H9 (cell line): ENCODE measurements around the gene SECISBP2. TPM values are rescaled to one million over a fixed set of nuclear protein-coding genes. Genes with fewer than 3 reads are reported as not detected.

Source experiments
- DNase-seq: peaks from one replicate; pipeline ENCODE4 v3.0.0-alpha.2; 2017
- H2AFZ ChIP-seq: one replicate; pipeline ENCODE4 v1.6.1; 2013; ENCODE audit warnings: mild to moderate bottlenecking, low read length, control low read depth, moderate library complexity
- H2AK5ac ChIP-seq: 2 replicates; pipeline ENCODE4 v1.6.1; 2013; ENCODE audit warnings: low read length, control low read depth, mixed read lengths; ENCODE audit not compliant: insufficient read length
- H2BK120ac ChIP-seq: one replicate; pipeline ENCODE4 v1.6.1; 2013; ENCODE audit warnings: low read depth, mild to moderate bottlenecking, low read length, control low read depth, inconsistent platforms; ENCODE audit not compliant: poor library complexity, severe bottlenecking
- H2BK12ac ChIP-seq: 2 replicates; pipeline ENCODE4 v1.6.1; 2013; ENCODE audit warnings: low read length, control low read depth, mixed read lengths, low read depth; ENCODE audit not compliant: insufficient read length
- H2BK15ac ChIP-seq: 2 replicates; pipeline ENCODE4 v1.6.1; 2013; ENCODE audit warnings: low read depth, low read length, control low read depth
- H2BK20ac ChIP-seq: one replicate; pipeline ENCODE4 v1.6.1; 2013; ENCODE audit warnings: low read depth, mild to moderate bottlenecking, low read length, control low read depth, inconsistent platforms; ENCODE audit not compliant: poor library complexity, severe bottlenecking
- H2BK5ac ChIP-seq: 2 replicates; pipeline ENCODE4 v1.6.1; 2013; ENCODE audit warnings: low read length, control low read depth, mixed read lengths; ENCODE audit not compliant: insufficient read length
- H3K14ac ChIP-seq: 2 replicates; pipeline ENCODE4 v1.6.1; 2013; ENCODE audit warnings: low read length, control low read depth; ENCODE audit not compliant: insufficient read depth
- H3K18ac ChIP-seq: 2 replicates; pipeline ENCODE4 v1.6.1; 2013; ENCODE audit warnings: low read depth, mild to moderate bottlenecking, mixed read lengths, low read length, control low read depth; ENCODE audit not compliant: insufficient read length
- H3K23ac ChIP-seq: 2 replicates; pipeline ENCODE4 v1.6.1; 2013; ENCODE audit warnings: low read length, control low read depth, mixed read lengths, low read depth; ENCODE audit not compliant: insufficient read length
- H3K23me2 ChIP-seq: 2 replicates; pipeline ENCODE4 v1.6.1; 2013; ENCODE audit warnings: low read depth, mild to moderate bottlenecking, mixed read lengths, low read length, control low read depth; ENCODE audit not compliant: insufficient read length, poor library complexity, severe bottlenecking
- H3K27ac ChIP-seq: 2 replicates; pipeline ENCODE4 v1.5.1; 2013; ENCODE audit warnings: low read length, control low read depth, mixed read lengths, low read depth; ENCODE audit not compliant: insufficient read length
- H3K27me3 ChIP-seq: 2 replicates; pipeline ENCODE4 v1.6.1; 2013; ENCODE audit warnings: low read length, control low read depth, inconsistent platforms; ENCODE audit not compliant: insufficient read depth
- H3K4ac ChIP-seq: 2 replicates; pipeline ENCODE4 v1.6.1; 2013; ENCODE audit warnings: low read depth, mild to moderate bottlenecking, control low read depth, inconsistent platforms, low read length, moderate library complexity
- H3K4me1 ChIP-seq: 2 replicates; pipeline ENCODE4 v1.6.1; 2013; ENCODE audit warnings: low read length, control low read depth, inconsistent platforms; ENCODE audit not compliant: insufficient read depth
- H3K4me2 ChIP-seq: 2 replicates; pipeline ENCODE4 v1.6.1; 2013; ENCODE audit warnings: low read length, control low read depth, mixed read lengths; ENCODE audit not compliant: insufficient read length, insufficient read depth
- H3K56ac ChIP-seq: 2 replicates; pipeline ENCODE4 v1.6.1; 2013; ENCODE audit warnings: low read depth, mild to moderate bottlenecking, mixed read lengths, low read length, control low read depth; ENCODE audit not compliant: insufficient read length
- H3K79me1 ChIP-seq: 2 replicates; pipeline ENCODE4 v1.6.1; 2013; ENCODE audit warnings: low read depth, mild to moderate bottlenecking, moderate library complexity, low read length, control low read depth, inconsistent platforms; ENCODE audit not compliant: insufficient read depth, poor library complexity, severe bottlenecking
- H3K79me2 ChIP-seq: 2 replicates; pipeline ENCODE4 v1.6.1; 2013; ENCODE audit warnings: low read length, control low read depth, inconsistent platforms; ENCODE audit not compliant: insufficient read depth
- H3K9ac ChIP-seq: 2 replicates; pipeline ENCODE4 v1.6.1; 2013; ENCODE audit warnings: low read length, control low read depth, mixed read lengths; ENCODE audit not compliant: insufficient read length; ENCODE audit errors: extremely low read depth
- H3K9me3 ChIP-seq: one replicate; pipeline ENCODE4 v1.6.1; 2013; ENCODE audit warnings: low read depth, low read length, inconsistent platforms; ENCODE audit not compliant: control insufficient read depth
- H3T11ph ChIP-seq: one replicate; pipeline ENCODE4 v1.6.1; 2013; ENCODE audit warnings: mild to moderate bottlenecking, low read length, control low read depth, inconsistent platforms
- H4K20me1 ChIP-seq: one replicate; pipeline ENCODE4 v1.6.1; 2013; ENCODE audit not compliant: control insufficient read depth, insufficient read length, insufficient read depth
- H4K5ac ChIP-seq: 2 replicates; pipeline ENCODE4 v1.6.1; 2013; ENCODE audit warnings: low read depth, mild to moderate bottlenecking, mixed read lengths, low read length, control low read depth; ENCODE audit not compliant: insufficient read length
- H4K8ac ChIP-seq: replicated peaks from 2 replicates; pipeline ENCODE4 v1.6.1; 2013; ENCODE audit warnings: low read length, control low read depth, mixed read lengths, low read depth; ENCODE audit not compliant: insufficient read length
- H4K91ac ChIP-seq: 2 replicates; pipeline ENCODE4 v1.6.1; 2013; ENCODE audit warnings: low read depth, mild to moderate bottlenecking, moderate library complexity, mixed read lengths, low read length, control low read depth; ENCODE audit not compliant: insufficient read length
- H3K27ac Mint-ChIP-seq, 3 experiments: 2 replicates in 2 of 3; 3 replicates in 1 of 3; pipeline ENCODE4 v1.8.0; 2020 to 2021; ENCODE audit warnings: mixed read lengths in 3 of 3, mild to moderate bottlenecking in 1 of 3, moderate library complexity in 1 of 3
- H3K27me3 Mint-ChIP-seq: 2 replicates; pipeline ENCODE4 v1.8.0; 2021; ENCODE audit warnings: low read depth, mild to moderate bottlenecking, moderate library complexity, mixed read lengths
- H3K36me3 Mint-ChIP-seq, 3 experiments: 2 replicates in 2 of 3; 3 replicates in 1 of 3; pipeline ENCODE4 v1.8.0; 2020 to 2021; ENCODE audit warnings: low read depth in 3 of 3, mixed read lengths in 3 of 3; ENCODE audit not compliant: insufficient read depth in 1 of 3
- H3K4me1 Mint-ChIP-seq, 2 experiments: 2 replicates each; pipeline ENCODE4 v1.8.0; 2020; ENCODE audit warnings: mixed read lengths in 2 of 2
- H3K4me3 Mint-ChIP-seq, 2 experiments: 2 replicates in 1 of 2; 3 replicates in 1 of 2; pipeline ENCODE4 v1.8.0; 2020 to 2021; ENCODE audit warnings: mild to moderate bottlenecking in 2 of 2, mixed read lengths in 2 of 2, moderate library complexity in 1 of 2
- H3K9me3 Mint-ChIP-seq, 2 experiments: 2 replicates in 1 of 2; 3 replicates in 1 of 2; pipeline ENCODE4 v1.8.0; 2020; ENCODE audit warnings: mild to moderate bottlenecking in 2 of 2, mixed read lengths in 2 of 2, moderate library complexity in 1 of 2
- CTCF ChIP-seq: fragments of 200-600 bp; sonication (generic); conservative IDR thresholded peaks from 3 replicates; pipeline ENCODE4 v1.8.0; 2021; ENCODE audit warnings: antibody characterized with exemption, mild to moderate bottlenecking
- whole genome bisulfite sequencing: extraction: QIAGEN DNeasy Blood & Tissue Kit; methylation state at CpG from one replicate; pipeline ENCODE4 v1.1.7; 2013; ENCODE audit warnings: missing lambda C conversion rate, low lambda C conversion rate, mixed read lengths; ENCODE audit not compliant: insufficient read length; ENCODE audit errors: extremely low coverage; 5-methylcytosine and 5-hydroxymethylcytosine counted together
- total RNA-seq: library from RNA; stranded (reverse); gene quantifications from 2 replicates; pipeline ENCODE4 v1.2.1, GENCODE V29; 2021

The SECISBP2 gene
- total RNA-seq, 1 experiment from 2014 or later: 62.7 TPM

GRCh38 chr9:89317282-89317681 lies 1.0 kb upstream of the SECISBP2 start:
- H3K79me1 ChIP-seq: no peaks in the 10 kb centered on the region
- no peak overlapping the region for H4K8ac ChIP-seq
- no peaks in the 10 kb centered on the region for H3K4me1 ChIP-seq
- H3K4ac ChIP-seq: no peak overlapping the region; the same call in 1 of the 2 replicates
- H3K27ac ChIP-seq: peak overlapping the region; percentile 86
- H2BK15ac ChIP-seq: no peak overlapping the region
- no peak overlapping the region for H3K56ac ChIP-seq
- TF ChIP-seq CTCF: no peak
- H3K9me3 ChIP-seq: no peaks in the 10 kb centered on the region
- no peak overlapping the region for H4K5ac ChIP-seq
- peaks cover 36% of the 10 kb centered on the region; the same call in 1 of the 2 replicates for H3K79me2 ChIP-seq
- DNase-seq: no peak
- WGBS: no CpG with 5 or more reads among the region's 4 CpGs
- no peaks in the 10 kb centered on the region for H3K9me3 Mint-ChIP-seq
- H2BK12ac ChIP-seq: no peak overlapping the region
- no peak overlapping the region for H3K14ac ChIP-seq
- no peak overlapping the region for H4K91ac ChIP-seq
- H2BK20ac ChIP-seq: no peak overlapping the region
- no peak overlapping the region for H2BK120ac ChIP-seq
- no peaks in the 10 kb centered on the region for H4K20me1 ChIP-seq
- H3K23me2 ChIP-seq: peaks cover 4% of the 10 kb centered on the region
- H2BK5ac ChIP-seq: no peak overlapping the region
- no peak overlapping the region for H2AFZ ChIP-seq
- no peak overlapping the region for H3T11ph ChIP-seq
- peak overlapping the region; percentile 28 for H3K4me2 ChIP-seq
- H3K9ac ChIP-seq: no peak overlapping the region
- no peaks in the 10 kb centered on the region for H3K27me3 Mint-ChIP-seq
- H3K23ac ChIP-seq: no peak overlapping the region
- no peak overlapping the region for H3K18ac ChIP-seq
- no peaks in the 10 kb centered on the region for H3K27me3 ChIP-seq
- peaks cover 37 to 78% (median 75%) of the 10 kb centered on the region in 3 experiments for H3K36me3 Mint-ChIP-seq
- peak overlapping the region; percentile 97 to 100 (median 99) for H3K27ac Mint-ChIP-seq
- peaks cover 41 to 46% of the 10 kb centered on the region in 2 experiments for H3K4me1 Mint-ChIP-seq
- H3K4me3 Mint-ChIP-seq: peak overlapping the region; percentile 79 to 88
- H2AK5ac ChIP-seq: no peak overlapping the region
